GM12891 (cell line): ENCODE data around the gene NPNT.

Source experiments
- DNase-seq: peaks from one replicate; pipeline ENCODE4 v3.0.0; 2011; ENCODE audit warnings: low spot score; ENCODE audit not compliant: insufficient read length
- FAIRE-seq: peaks from 2 replicates; lab custom pipeline; 2011; peaks lifted over from hg19 to GRCh38; lab: Jason Lieb, UNC
- PAX5 ChIP-seq: IDR thresholded peaks from 2 replicates; pipeline ENCODE4 v1.6.1; 2011; ENCODE audit warnings: low read length, moderate library complexity, mild to moderate bottlenecking; ENCODE audit not compliant: insufficient read depth, severe bottlenecking
- POLR2A ChIP-seq: IDR thresholded peaks from 2 replicates; pipeline ENCODE4 v1.6.1; 2011; ENCODE audit warnings: low read depth, low read length, control low read depth
- POLR2AphosphoS5 ChIP-seq: IDR thresholded peaks from 2 replicates; pipeline ENCODE4 v1.6.1; 2011; ENCODE audit warnings: low read depth, low read length, control low read depth
- POU2F2 ChIP-seq: IDR thresholded peaks from 2 replicates; pipeline ENCODE4 v1.6.1; 2011; ENCODE audit warnings: low read depth, mild to moderate bottlenecking, control low read depth, low read length, moderate library complexity
- SPI1 ChIP-seq: IDR thresholded peaks from 2 replicates; pipeline ENCODE4 v1.6.1; 2011; ENCODE audit warnings: low read depth, low read length, control low read depth
- TAF1 ChIP-seq: IDR thresholded peaks from 2 replicates; pipeline ENCODE4 v1.6.1; 2011; ENCODE audit warnings: low read depth, low read length, control low read depth

NPNT gene

GRCh38 chr4:105966051-105966450, 70.8 kb downstream of the NPNT start:
- FAIRE-seq (no peak), DNase-seq (no peak)
- TF ChIP-seq PAX5 (no peak), POLR2A (no peak), POLR2AphosphoS5 (no peak), SPI1 (no peak), POU2F2 (no peak), TAF1 (no peak)

- TF ChIP-seq SPI1 (no peak), POLR2AphosphoS5 (no peak), PAX5 (no peak), POLR2A (no peak), TAF1 (no peak)
- DNase-seq (no peak), FAIRE-seq (no peak)
Measured at GRCh38 chr4:105967058-105967658, 71.9 kb downstream of the NPNT start.

GRCh38 chr4:105969575-105969974, 74.3 kb downstream of the NPNT start:
- FAIRE-seq, result no peak
- no peak for DNase-seq
- TF ChIP-seq SPI1, result no peak
- no peak for TF ChIP-seq POLR2AphosphoS5
- no peak for TF ChIP-seq POLR2A
- no peak for TF ChIP-seq TAF1
- no peak for TF ChIP-seq POU2F2
- no peak for TF ChIP-seq PAX5

- DNase-seq (no peak), FAIRE-seq (no peak)
- TF ChIP-seq SPI1 (no peak), POLR2A (no peak), TAF1 (no peak), POLR2AphosphoS5 (no peak), POU2F2 (no peak), PAX5 (no peak)
Measured at GRCh38 chr4:105970371-105970770, 75.1 kb downstream of the NPNT start.

DNA sequence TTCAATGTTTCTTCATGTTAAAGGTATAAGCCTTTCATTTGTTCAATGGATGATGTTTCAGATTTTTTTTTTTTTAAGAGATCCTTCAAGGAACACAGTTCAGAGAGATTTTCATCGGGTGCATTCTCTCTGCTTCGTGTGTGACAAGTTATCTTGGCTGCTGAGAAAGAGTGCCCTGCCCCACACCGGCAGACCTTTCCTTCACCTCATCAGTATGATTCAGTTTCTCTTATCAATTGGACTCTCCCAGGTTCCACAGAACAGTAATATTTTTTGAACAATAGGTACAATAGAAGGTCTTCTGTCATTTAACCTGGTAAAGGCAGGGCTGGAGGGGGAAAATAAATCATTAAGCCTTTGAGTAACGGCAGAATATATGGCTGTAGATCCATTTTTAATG, 75.8 kb downstream of the NPNT start:
- TF ChIP-seq POLR2A (no peak), PAX5 (no peak)
- FAIRE-seq (no peak), DNase-seq (no peak)

DNA sequence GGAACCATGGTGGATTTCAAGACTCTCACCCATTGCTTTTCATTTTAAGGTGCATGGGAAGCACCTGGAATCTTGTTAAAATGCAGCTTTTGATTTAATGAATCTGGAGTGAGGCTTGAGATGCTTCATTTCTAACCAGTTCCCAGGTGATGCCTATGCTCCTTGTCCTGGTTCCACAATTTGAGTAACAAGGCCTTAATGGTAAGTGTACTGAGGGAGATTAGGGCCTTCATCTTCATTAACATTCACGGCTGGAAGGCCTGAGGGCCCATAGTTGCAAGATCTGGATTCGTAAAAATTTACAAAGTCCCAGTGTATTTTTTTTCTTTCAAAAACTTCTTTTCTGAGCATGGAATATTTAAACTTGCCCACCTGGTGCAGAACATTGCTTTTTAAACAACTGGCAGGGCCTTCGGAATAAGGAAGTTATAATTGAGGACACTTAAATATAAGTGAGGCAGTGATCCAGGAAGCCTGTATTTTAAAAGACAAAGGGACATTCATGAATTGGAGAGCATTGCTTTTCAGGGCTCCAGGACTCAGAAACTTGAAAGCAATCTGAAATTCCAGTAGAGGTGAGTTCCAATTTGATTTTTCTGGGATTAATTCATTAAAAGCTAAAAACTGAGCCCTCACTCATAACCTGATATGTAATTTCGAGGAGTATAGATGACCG, 77.8 kb downstream of the NPNT start:
- DNase-seq (no peak), FAIRE-seq (no peak)
- no peak for TF ChIP-seq TAF1
- no peak for TF ChIP-seq POU2F2
- TF ChIP-seq POLR2AphosphoS5, result no peak

GRCh38 chr4:105976915-105977314, 81.6 kb downstream of the NPNT start:
- DNase-seq (no peak), FAIRE-seq (no peak)
- no peak for TF ChIP-seq PAX5
- no peak for TF ChIP-seq SPI1

DNA sequence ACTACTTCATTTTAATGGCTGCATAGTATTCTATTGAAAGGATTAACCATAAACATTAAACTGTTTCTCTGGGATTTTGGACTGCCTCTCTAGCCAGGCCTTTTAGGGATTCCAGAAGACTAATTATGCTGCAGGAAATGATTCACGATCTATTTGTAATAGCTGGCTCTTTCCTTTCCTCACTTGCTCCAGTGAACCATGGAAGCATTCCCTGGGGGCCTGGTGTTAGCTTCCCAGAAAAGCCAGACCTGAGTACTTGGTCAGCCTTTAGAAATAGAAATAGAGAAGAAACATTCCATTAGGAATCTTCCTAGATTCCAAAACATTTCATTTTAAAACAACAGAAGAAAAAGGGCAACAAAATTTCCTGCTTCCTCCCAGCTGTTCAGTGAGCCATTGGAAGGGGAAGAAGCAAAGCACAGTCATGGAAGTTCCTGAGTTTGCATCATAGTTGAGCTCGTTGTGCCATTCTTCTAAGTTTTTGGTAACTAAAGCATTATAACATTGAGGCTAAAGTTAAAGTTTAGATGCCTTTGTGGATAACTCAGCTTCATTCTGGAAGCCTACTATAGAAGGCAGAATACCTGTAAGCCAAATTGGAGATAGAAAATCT, 83.5 kb downstream of the NPNT start:
- FAIRE-seq (no peak), DNase-seq (no peak)

DNA sequence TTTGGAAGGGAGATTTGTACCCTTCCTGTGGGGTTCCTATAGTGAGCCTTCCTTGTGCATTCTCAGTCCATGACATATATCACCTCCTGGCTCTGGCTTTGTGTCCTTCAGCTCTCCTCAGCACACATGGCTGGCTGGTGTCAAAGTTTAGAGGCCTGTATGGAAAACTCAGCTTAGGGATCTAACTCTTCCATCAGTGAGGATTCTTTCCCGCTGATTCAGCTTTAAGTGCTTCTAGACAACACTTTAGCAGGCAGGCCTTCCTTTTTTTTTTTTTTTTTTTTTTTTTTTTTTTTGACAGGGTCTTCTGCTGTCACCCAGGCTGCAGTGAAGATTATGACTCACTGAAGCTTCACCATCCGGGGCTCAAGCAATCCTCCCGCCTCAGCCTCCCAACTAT, 84.2 kb downstream of the NPNT start:
- no peak for TF ChIP-seq POLR2AphosphoS5
- TF ChIP-seq TAF1, result no peak
- no peak for TF ChIP-seq PAX5
- TF ChIP-seq POLR2A, result no peak
- no peak for TF ChIP-seq POU2F2
- no peak for TF ChIP-seq SPI1
- no peak for FAIRE-seq
- no peak for DNase-seq

More for the DNA sequence above, 83.5 kb downstream of the NPNT start:
- TF ChIP-seq POLR2A (no peak), POU2F2 (no peak), POLR2AphosphoS5 (no peak)

DNA sequence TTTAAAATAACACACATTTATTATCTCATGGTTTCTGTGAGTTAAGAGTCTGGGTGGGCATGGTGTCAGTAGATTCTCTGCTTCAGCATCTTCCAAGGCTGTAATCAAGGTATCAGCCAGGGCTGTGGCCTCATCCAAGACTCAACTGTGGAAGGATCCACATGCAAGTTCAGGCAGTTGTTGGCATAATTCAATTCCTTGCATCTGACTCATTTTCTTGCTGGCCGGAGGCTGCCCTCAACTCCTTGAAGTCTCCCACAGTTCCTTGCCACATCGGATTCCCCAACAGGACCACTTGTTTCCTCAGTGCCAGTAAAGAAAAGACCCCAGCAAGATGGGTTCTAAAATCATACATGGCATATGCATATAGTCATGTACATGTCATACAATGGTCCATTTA, 93.4 kb downstream of the NPNT start:
- no peak for TF ChIP-seq SPI1
- no peak for TF ChIP-seq POLR2A
- TF ChIP-seq TAF1, result no peak
- no peak for TF ChIP-seq POLR2AphosphoS5
- no peak for TF ChIP-seq PAX5
- no peak for TF ChIP-seq POU2F2
- FAIRE-seq (no peak), DNase-seq (no peak)
